Spinal cord (tissue), 10 donors: ENCODE measurements around the gene YOD1. TPM values are rescaled to one million over a fixed set of nuclear protein-coding genes. Genes with fewer than 3 reads are reported as not detected.

Experiments used
- DNase-seq, 6 donors: peaks; one replicate each; pipeline versions ENCODE4 v3.0.0 to v3.0.0-alpha.2; 2013 to 2015; ENCODE audit warnings: low spot score in 6 of 6, low read depth in 4 of 6
- H3K27ac ChIP-seq: one replicate; pipeline ENCODE4 v1.5.1; 2013; ENCODE audit warnings: low read depth, low read length, control low read depth
- H3K27me3 ChIP-seq: one replicate; pipeline ENCODE4 v1.6.1; 2013; ENCODE audit warnings: low read length; ENCODE audit not compliant: control insufficient read depth, insufficient read depth
- H3K36me3 ChIP-seq: one replicate; pipeline ENCODE4 v1.6.1; 2013; ENCODE audit warnings: low read length; ENCODE audit not compliant: control insufficient read depth, insufficient read depth
- H3K4me1 ChIP-seq: one replicate; pipeline ENCODE4 v1.6.1; 2013; ENCODE audit warnings: low read length; ENCODE audit not compliant: control insufficient read depth, insufficient read depth
- H3K4me3 ChIP-seq: one replicate; pipeline ENCODE4 v1.5.1; 2013; ENCODE audit warnings: low read depth, low read length, control low read depth
- H3K9me3 ChIP-seq: one replicate; pipeline ENCODE4 v1.6.1; 2013; ENCODE audit warnings: low read length; ENCODE audit not compliant: control insufficient read depth, insufficient read depth
- WGBS: methylation state at CpG from one replicate; pipeline ENCODE4 v1.1.5; 2013; ENCODE audit warnings: missing lambda C conversion rate; ENCODE audit not compliant: insufficient coverage; 5-methylcytosine and 5-hydroxymethylcytosine counted together
- long read RNA-seq, 4 donors: transcript quantifications; one replicate each; lab custom pipeline, GENCODE V29; 2026
- polyA plus RNA-seq, 2 donors: library from polyadenylated mRNA; unstranded; fragments of 120-200 nt; gene quantifications; one replicate each; pipeline ENCODE4 v1.2.1, GENCODE V29; 2013; ENCODE audit not compliant: insufficient read length in 2 of 2
- total RNA-seq, 2 donors: library from RNA; depleted of rRNA in 1 of 2; stranded (reverse); fragments of 120-200 nt in 1 of 2; fragments of >200 nt in 1 of 2; gene quantifications; one replicate each; pipeline versions ENCODE4 v1.2.3 to v1.2.4, GENCODE V29; 2013 to 2014
- donor health status: healthy.

The YOD1 gene
- 10 to 100 TPM; 12.2 to 29.0 TPM for total RNA-seq
- polyA plus RNA-seq = 10 to 100 TPM in 1 of 2 donors, 1 to 10 TPM in 1; 7.5 to 12.9 TPM
- long read RNA-seq, donor 1, full-length matches to known transcripts = 1 of 1 reads
- long read RNA-seq, donor 1, partial matches to known transcripts = 0 of 1 reads
- long read RNA-seq, donor 1, other reads (novel, unspliced or antisense) = 0 of 1 reads
- long read RNA-seq, donor 2, full-length matches to known transcripts = 2 of 2 reads
- long read RNA-seq, donor 2, partial matches to known transcripts = 0 of 2 reads
- long read RNA-seq, donor 2, other reads (novel, unspliced or antisense) = 0 of 2 reads
- long read RNA-seq, donor 3, full-length matches to known transcripts = 2 of 2 reads
- long read RNA-seq, donor 3, partial matches to known transcripts = 0 of 2 reads
- long read RNA-seq, donor 3, other reads (novel, unspliced or antisense) = 0 of 2 reads
- long read RNA-seq, donor 4, full-length matches to known transcripts = 5 of 5 reads
- long read RNA-seq, donor 4, partial matches to known transcripts = 0 of 5 reads
- long read RNA-seq, donor 4, other reads (novel, unspliced or antisense) = 0 of 5 reads

DNA sequence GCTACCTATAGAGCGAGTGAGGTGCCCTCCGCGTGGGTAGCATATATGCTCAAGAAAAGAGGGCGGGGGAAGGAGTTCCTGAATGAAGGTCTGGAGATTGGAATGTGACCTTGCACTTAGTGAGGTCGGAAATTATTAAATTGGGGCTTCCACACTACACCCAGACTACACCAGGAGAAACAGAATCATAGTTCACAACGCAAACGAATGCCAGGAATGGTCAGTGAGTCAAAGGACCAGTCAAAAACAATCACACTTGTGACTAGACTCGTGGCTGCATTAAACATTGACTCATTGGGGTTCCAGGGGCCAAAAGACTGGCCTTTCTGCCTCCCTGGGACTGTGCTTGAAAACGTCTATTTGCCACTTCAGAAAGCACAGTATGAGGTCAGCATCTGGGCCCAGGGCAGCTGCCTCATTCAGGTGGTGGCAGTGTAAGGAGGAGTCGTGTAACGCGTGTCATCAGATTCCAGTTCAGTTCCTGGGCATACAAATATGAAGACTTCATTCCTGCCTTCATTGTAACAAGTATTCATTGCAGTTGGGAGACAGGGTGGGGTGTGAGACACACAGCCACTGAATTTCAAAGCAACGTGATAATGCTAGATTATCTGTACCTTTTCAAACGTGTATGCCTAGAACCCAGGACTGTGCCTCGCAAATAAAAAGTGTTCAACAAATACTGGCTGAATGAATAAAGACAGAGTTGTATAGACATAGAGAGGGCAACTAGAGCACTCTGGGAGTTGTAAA is at the start of gene YOD1:
Gene YOD1, minus strand, starts transcription at position 18 of the 753 bp plus-strand sequence. CDS start 178 bp downstream, outside the sequence.
- 74% methylated on average over 8 of the region's 15 CpGs for WGBS
- H3K27me3 ChIP-seq = no peaks in the 10 kb centered on the region
- H3K36me3 ChIP-seq = peaks cover 3% of the 10 kb centered on the region
- DNase-seq = no peak
- H3K4me1 ChIP-seq = peaks cover 18% of the 10 kb centered on the region
- peak within 1 kb of the TSS; percentile 95 for H3K27ac ChIP-seq
- H3K4me3 ChIP-seq = peak within 1 kb of the TSS; percentile 97
- H3K9me3 ChIP-seq = no peaks in the 10 kb centered on the region

DNA sequence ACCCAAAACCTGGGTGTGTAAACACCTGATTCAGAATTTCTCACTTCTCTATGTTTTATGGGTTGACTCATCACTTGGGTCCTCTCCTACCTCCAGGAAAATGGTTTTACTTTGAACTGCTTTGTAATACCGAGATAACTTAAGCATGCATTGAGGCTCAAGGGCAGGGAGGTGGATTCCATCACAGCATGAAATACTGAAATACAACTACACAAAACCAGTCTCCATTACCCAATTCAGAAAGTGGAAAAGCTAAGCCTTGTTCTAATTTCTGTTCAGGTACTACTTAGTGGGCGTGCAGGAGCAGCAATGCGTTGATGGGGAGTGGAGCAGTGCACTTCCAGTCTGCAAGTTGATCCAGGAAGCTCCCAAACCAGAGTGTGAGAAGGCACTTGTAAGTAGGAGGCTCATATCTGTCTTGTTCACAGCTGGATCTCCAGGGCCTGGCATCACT is 46.9 kb upstream of the YOD1 start:
- WGBS = 93% methylated on average over 3 of the region's 3 CpGs
- no peak for DNase-seq
- Histone ChIP-seq H3K4me3 (no peak overlapping the region), H3K4me1 (no peaks in the 10 kb centered on the region), H3K9me3 (no peaks in the 10 kb centered on the region), H3K27me3 (no peaks in the 10 kb centered on the region), H3K27ac (no peak overlapping the region), H3K36me3 (no peaks in the 10 kb centered on the region)

DNA sequence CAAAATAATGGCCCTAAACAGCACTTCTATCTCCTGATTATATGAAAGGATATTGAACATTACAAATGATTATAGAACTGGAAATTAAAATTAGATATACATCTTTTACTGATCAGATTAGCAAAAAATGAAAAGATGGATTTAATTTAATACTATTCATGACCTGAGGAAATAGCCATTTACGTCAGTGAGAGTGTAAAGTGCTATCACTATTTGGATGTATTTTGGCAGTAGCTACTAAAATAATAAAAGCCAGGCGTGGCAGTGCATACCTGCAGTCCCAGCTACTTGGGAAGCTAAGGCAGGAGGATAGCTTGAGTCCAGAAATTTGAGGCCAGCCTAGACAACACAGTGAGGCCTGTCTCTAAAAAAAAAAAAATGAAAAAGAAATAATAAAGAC is 42.9 kb upstream of the YOD1 start:
- WGBS = 0% methylated on average over 1 of the region's 2 CpGs
- H3K4me1 ChIP-seq = no peaks in the 10 kb centered on the region
- H3K36me3 ChIP-seq = no peaks in the 10 kb centered on the region
- no peaks in the 10 kb centered on the region for H3K9me3 ChIP-seq
- DNase-seq = no peak
- H3K4me3 ChIP-seq = no peak overlapping the region
- H3K27me3 ChIP-seq = no peaks in the 10 kb centered on the region
- no peak overlapping the region for H3K27ac ChIP-seq

DNA sequence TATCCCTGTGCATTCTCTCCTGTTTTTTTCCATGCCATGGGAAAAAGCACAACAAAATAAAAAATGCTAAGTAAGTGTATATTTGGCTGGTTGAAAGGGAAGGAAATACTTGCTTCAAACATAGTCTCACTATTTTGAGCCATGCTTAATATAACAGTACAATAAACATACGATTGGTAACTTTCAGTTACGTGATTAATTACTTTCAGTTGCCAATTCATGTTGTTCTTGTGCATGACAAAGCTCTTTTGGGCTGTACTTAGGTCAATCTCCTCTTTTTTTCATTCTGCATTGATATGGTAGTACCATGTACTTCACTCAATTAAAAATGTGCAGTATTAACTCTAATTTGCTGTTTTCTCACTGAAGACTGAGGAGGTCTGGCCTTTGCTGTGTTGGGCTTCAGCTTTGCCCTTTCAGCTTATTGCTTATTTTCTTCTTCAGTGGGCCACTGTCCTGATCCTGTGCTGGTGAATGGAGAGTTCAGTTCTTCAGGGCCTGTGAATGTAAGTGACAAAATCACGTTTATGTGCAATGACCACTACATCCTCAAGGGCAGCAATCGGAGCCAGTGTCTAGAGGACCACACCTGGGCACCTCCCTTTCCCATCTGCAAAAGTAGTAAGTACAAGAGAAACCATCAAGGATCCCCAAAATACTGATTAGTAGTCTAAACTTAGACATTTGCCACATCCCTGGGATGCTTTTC is 40.3 kb upstream of the YOD1 start:
- Histone ChIP-seq H3K9me3 (no peaks in the 10 kb centered on the region), H3K36me3 (no peaks in the 10 kb centered on the region), H3K4me1 (no peaks in the 10 kb centered on the region), H3K4me3 (no peak overlapping the region), H3K27ac (no peak overlapping the region), H3K27me3 (no peaks in the 10 kb centered on the region)
- 84% methylated on average over 2 of the region's 4 CpGs for WGBS
- no peak for DNase-seq

DNA sequence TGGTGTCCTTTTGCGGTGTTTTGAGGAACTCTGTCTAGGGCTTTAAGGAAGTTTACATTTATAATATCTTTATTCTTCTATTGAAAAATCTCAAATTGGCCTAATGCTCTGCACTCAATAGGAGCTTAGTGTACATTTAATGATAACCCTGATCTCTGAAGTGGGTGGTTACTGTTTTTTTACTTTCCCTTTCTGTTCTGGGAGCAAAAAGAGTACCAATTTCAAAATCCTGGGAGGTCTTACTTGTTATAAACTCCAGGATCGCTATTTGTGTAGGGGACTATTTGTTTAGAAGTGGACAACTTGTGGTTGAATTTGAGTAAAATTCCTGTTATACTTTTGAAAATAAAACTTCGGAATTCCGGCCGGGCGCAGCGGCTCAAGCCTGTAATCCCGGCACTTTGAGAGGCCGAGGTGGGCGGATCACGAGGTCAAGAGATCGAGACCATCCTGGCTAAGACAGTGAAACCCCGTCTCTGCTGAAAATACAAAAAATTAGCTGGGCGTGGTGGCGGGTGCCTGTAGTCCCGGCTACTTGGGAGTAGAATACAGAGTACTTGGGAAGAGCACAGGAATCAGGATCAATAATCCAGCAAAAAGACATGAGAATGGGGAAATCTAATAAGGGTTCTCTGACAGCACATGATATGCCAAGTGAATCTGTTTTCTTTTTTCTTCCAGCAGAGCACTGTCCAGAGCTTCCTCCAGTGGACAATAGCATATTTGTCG is 38.8 kb upstream of the YOD1 start:
- no peak overlapping the region for H3K4me3 ChIP-seq
- no peak for DNase-seq
- no peaks in the 10 kb centered on the region for H3K27me3 ChIP-seq
- WGBS = 95% methylated on average over 16 of the region's 17 CpGs
- H3K4me1 ChIP-seq = no peaks in the 10 kb centered on the region
- H3K9me3 ChIP-seq = no peaks in the 10 kb centered on the region
- H3K36me3 ChIP-seq = no peaks in the 10 kb centered on the region
- no peak overlapping the region for H3K27ac ChIP-seq

DNA sequence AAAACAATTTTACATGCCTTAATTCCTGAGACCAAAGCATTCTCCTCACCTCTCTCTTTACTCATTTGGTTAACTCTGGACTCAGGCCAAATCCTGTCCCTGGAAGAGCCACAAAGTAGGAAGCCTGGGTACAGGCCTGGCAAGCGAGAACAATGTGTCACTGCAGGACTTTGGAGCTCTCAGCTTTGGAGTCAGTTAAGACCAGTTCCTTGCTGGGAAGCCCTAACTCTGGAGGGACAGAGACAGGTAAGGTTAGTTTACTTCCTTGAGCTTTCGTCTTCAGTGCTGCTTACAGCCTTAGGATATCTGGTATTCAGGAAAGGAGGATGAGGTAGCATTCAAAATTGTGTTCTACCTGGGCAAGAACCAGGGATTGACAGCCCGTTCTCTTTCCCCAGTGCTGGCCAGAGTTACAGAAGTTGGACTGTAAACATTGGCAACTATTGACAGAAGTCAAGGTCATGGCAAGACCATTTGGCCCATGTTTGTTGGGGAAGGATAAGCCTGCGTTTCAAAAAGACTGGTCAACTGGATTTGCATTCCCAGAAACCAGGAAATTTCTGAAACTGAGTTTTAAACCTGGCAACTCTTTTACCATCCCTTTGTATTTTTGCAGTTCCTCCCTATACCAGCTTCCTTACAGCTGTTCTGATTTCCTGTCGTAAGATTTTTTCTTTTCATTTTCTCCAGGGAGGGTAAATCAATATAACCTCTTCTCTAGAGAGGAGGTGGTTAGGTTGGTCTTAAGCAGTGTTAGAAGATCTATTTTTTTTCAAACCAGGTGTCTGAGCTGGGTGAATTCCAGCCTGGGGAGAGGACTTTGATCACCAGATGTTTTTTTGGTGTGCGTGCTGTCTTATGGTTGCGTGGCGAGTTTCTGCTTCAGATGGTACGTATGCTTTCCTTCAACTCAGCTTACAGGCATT is 38.0 kb upstream of the YOD1 start, which contains the start of gene C4BPB:
Gene C4BPB, plus strand, starts transcription at position 160 of the 926 bp plus-strand sequence. Its CDS starts 672 bp downstream, at position 832.
- no peak for DNase-seq

DNA sequence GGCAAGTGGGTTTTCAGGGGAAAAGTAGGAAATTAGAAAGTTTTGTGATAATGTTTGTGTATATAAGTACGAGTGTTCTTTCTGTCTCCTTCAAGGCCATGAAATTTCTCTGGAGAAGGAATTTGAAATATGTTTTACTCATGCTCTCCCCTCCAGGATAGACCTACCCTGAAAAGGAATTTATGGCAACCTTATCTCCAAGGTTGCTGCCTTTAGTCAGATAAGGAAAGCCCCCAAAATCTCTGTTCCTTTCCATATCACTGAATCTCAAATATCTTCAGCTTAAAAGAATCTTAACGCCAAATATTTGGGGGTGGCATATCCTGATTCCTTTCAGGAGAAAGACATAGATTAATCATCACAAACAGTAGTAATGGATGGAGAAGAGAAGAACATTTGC is 37.2 kb upstream of the YOD1 start:
- H3K4me1 ChIP-seq = no peaks in the 10 kb centered on the region
- H3K4me3 ChIP-seq = no peak overlapping the region
- H3K27me3 ChIP-seq = no peaks in the 10 kb centered on the region
- H3K9me3 ChIP-seq = no peaks in the 10 kb centered on the region
- no peaks in the 10 kb centered on the region for H3K36me3 ChIP-seq
- no CpG with 5 or more reads among the region's 2 CpGs for WGBS
- DNase-seq = no peak
- no peak overlapping the region for H3K27ac ChIP-seq

More for the DNA sequence above, 38.0 kb upstream of the YOD1 start, which contains the start of gene C4BPB:
- H3K4me1 ChIP-seq = no peaks in the 10 kb centered on the region
- WGBS = 95% methylated on average over 7 of the region's 9 CpGs
- no peaks in the 10 kb centered on the region for H3K27me3 ChIP-seq
- no peak within 1 kb of the TSS for H3K4me3 ChIP-seq
- H3K9me3 ChIP-seq = no peaks in the 10 kb centered on the region
- H3K27ac ChIP-seq = no peak within 1 kb of the TSS
- no peaks in the 10 kb centered on the region for H3K36me3 ChIP-seq

DNA sequence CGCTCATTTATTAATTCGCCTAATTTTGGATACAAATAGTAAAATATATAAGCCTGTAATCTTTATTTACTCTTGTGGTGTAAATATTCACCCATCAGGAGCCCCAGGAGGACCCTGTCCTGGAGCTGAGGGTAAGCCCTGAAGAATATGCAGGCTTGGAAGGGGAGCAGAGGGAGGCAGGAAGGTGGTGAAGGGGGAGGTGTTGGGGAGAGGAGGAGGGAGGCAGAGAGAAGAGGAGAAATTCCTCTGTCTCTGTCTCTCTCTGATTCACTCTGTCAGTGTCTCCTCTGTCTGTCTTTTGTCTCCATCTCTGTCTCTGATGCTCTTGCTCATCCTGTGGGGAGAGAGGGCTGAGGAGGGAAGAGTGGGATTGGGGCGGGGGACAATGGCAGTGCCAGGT is 34.9 kb upstream of the YOD1 start:
- H3K9me3 ChIP-seq = no peaks in the 10 kb centered on the region
- no peaks in the 10 kb centered on the region for H3K27me3 ChIP-seq
- H3K4me1 ChIP-seq = no peaks in the 10 kb centered on the region
- no peak overlapping the region for H3K27ac ChIP-seq
- DNase-seq = no peak
- H3K4me3 ChIP-seq = no peak overlapping the region
- WGBS = no CpG with 5 or more reads among the region's 3 CpGs
- no peaks in the 10 kb centered on the region for H3K36me3 ChIP-seq
